K562 (cell line): Measurements from ENCODE around the gene XPR1. TPM values are rescaled to one million over a fixed set of nuclear protein-coding genes. Genes with fewer than 3 reads are reported as not detected.

ENCODE experiments used
- ATAC-seq: fragments of 200-7000 bp; cut with Tn5 transposase; 3 replicates; pipeline ENCODE4 v1.9.1; 2020; ENCODE audit warnings: moderate library complexity
- BruUV-seq: library from RNA; stranded (reverse); fragments of 400-500 nt; replicated peaks from 2 replicates; lab custom pipeline; 2021; lab: Mats Ljungman, UMichigan
- CTCF ChIA-PET: fragments of 300-600 bp; formaldehyde crosslinking; extraction: SDS; loops from one replicate; lab custom pipeline; 2021; ENCODE audit warnings: low intra/inter-chr PET ratio; lab: Yijun Ruan, JAX
- POLR2A ChIA-PET: fragments of 300-600, 350-650 bp; sonication (Branson Sonifier 250); formaldehyde crosslinking; extraction: SDS; loops from one replicate; lab custom pipeline; 2021; ENCODE audit warnings: antibody characterized with exemption, inconsistent platforms; lab: Yijun Ruan, JAX
- DNase-seq, 4 experiments: peaks; one replicate each; pipeline versions ENCODE4 v3.0.0 to v3.0.0-alpha.2; 2011 to 2018; ENCODE audit warnings: low spot score in 3 of 4, mixed read lengths in 3 of 4; ENCODE audit errors: extremely low read depth in 1 of 4
- FAIRE-seq: peaks from 2 replicates; lab custom pipeline; 2011; peaks lifted over from hg19 to GRCh38; lab: Jason Lieb, UNC
- H2AFZ ChIP-seq: 2 replicates; pipeline ENCODE4 v1.6.0; 2011; ENCODE audit warnings: low read depth, low read length, control low read depth, inconsistent platforms
- H3K27ac ChIP-seq: fragments of 200-600 bp; 3 replicates; pipeline ENCODE4 v1.8.0; 2011; ENCODE audit warnings: low read depth, mild to moderate bottlenecking, control low read depth, inconsistent platforms, low read length, moderate library complexity, mixed read lengths; ENCODE audit errors: extremely low read depth
- H3K27me3 ChIP-seq, 2 experiments: fragments of 300-600 bp in 1 of 2; 2 replicates in 1 of 2; 3 replicates in 1 of 2; pipeline versions ENCODE4 v1.6.0 to v1.8.0; 2011; ENCODE audit warnings: inconsistent platforms in 2 of 2, low read length in 2 of 2, mild to moderate bottlenecking in 1 of 2, mixed read lengths in 1 of 2, moderate library complexity in 1 of 2; ENCODE audit not compliant: control insufficient read depth in 2 of 2, insufficient read depth in 2 of 2
- H3K36me3 ChIP-seq: fragments of 300-600 bp; 3 replicates; pipeline ENCODE4 v1.8.0; 2011; ENCODE audit warnings: mild to moderate bottlenecking, low read length, inconsistent platforms; ENCODE audit not compliant: control insufficient read depth, insufficient read depth
- H3K4me1 ChIP-seq, 2 experiments: fragments of 200-600 bp in 1 of 2; replicated peaks in 1 of 2; 2 replicates in 1 of 2; 3 replicates in 1 of 2; pipeline versions ENCODE4 v1.5.1 to v1.8.0; 2011; ENCODE audit warnings: inconsistent platforms in 2 of 2, low read length in 2 of 2, mild to moderate bottlenecking in 1 of 2, mixed read lengths in 1 of 2, moderate library complexity in 1 of 2; ENCODE audit not compliant: control insufficient read depth in 2 of 2, insufficient read depth in 2 of 2
- H3K4me2 ChIP-seq: 2 replicates; pipeline ENCODE4 v1.6.1; 2011; ENCODE audit warnings: low read length, control low read depth, inconsistent platforms, mixed read lengths; ENCODE audit not compliant: insufficient read depth
- H3K4me3 ChIP-seq: fragments of 200-600 bp; sonication (generic), shearing (Covaris generic); 2 replicates; pipeline ENCODE4 v1.5.1; 2016; ENCODE audit warnings: control low read depth, inconsistent platforms
- H3K79me2 ChIP-seq: fragments of 200-600 bp; 3 replicates; pipeline ENCODE4 v1.8.0; 2011; ENCODE audit warnings: low read length, inconsistent platforms; ENCODE audit not compliant: control insufficient read depth, insufficient read depth
- H3K9ac ChIP-seq, 2 experiments: 2 replicates each; pipeline versions ENCODE4 v1.6.0 to v1.6.1; 2011; ENCODE audit warnings: low read depth in 2 of 2, low read length in 2 of 2, control low read depth in 1 of 2, inconsistent platforms in 1 of 2, mild to moderate bottlenecking in 1 of 2, mixed read lengths in 1 of 2; ENCODE audit not compliant: insufficient read depth in 1 of 2
- H3K9me1 ChIP-seq: one replicate; pipeline ENCODE4 v1.6.0; 2011; ENCODE audit warnings: inconsistent platforms, mild to moderate bottlenecking, low read length, moderate library complexity; ENCODE audit not compliant: control insufficient read depth, insufficient read depth
- H3K9me3 ChIP-seq: replicated peaks from 2 replicates; pipeline ENCODE4 v1.5.1; 2011; ENCODE audit warnings: low read depth, low read length, inconsistent platforms; ENCODE audit not compliant: control insufficient read depth, insufficient read depth
- H4K20me1 ChIP-seq: replicated peaks from 2 replicates; pipeline ENCODE4 v1.6.1; 2011; ENCODE audit warnings: low read length, inconsistent platforms, mixed read lengths; ENCODE audit not compliant: control insufficient read depth, insufficient read depth
- C11orf30 ChIP-seq: fragments of 450-650 bp; IDR thresholded peaks from 2 replicates; pipeline ENCODE4 v1.6.1; 2016; ENCODE audit warnings: low read depth, mild to moderate bottlenecking
- CEBPB ChIP-seq: fragments of 450-650 bp; IDR thresholded peaks from 2 replicates; pipeline ENCODE4 v1.6.1; 2016; ENCODE audit warnings: missing genetic modification characterization, missing compliant biosample characterization
- FOXM1 ChIP-seq, 2 experiments: fragments of 450-650 bp in 1 of 2; sonication (generic) in 1 of 2; formaldehyde crosslinking in 1 of 2; IDR thresholded peaks; 2 replicates each; pipeline versions ENCODE4 v1.6.1 to v1.9.0; 2017 to 2022; ENCODE audit warnings: low read depth in 2 of 2, mild to moderate bottlenecking in 2 of 2, missing genetic modification reagents in 1 of 2, moderate library complexity in 1 of 2
- GTF2E2 ChIP-seq: fragments of 200-800 bp; sonication (Bioruptor generic); IDR thresholded peaks from 2 replicates; pipeline ENCODE4 v1.6.1; 2016; ENCODE audit warnings: missing genetic modification characterization, missing compliant biosample characterization
- HDAC6 ChIP-seq: IDR thresholded peaks from 2 replicates; pipeline ENCODE4 v1.6.1; 2012; ENCODE audit warnings: low read depth, mild to moderate bottlenecking, control low read depth, inconsistent platforms, low read length, moderate library complexity
- HMGN3 ChIP-seq: IDR thresholded peaks from 2 replicates; pipeline ENCODE4 v1.6.1; 2011; ENCODE audit warnings: borderline replicate concordance, low read depth, mild to moderate bottlenecking, mixed read lengths, low read length; ENCODE audit not compliant: insufficient read length; ENCODE audit errors: extremely low read depth
- MTA3 ChIP-seq: fragments of 450-650 bp; formaldehyde crosslinking; IDR thresholded peaks from 2 replicates; pipeline ENCODE4 v1.6.1; 2017; ENCODE audit warnings: mild to moderate bottlenecking, borderline replicate concordance
- PATZ1 ChIP-seq: fragments of 250-450 bp; sonication (Bioruptor Pico); IDR thresholded peaks from 2 replicates; pipeline ENCODE4 v1.5.0; 2020; ENCODE audit warnings: mild to moderate bottlenecking, borderline replicate concordance
- SETDB1 ChIP-seq: IDR thresholded peaks from one replicate; pipeline ENCODE4 v1.6.1; 2012; ENCODE audit warnings: low read length, control low read depth, inconsistent platforms
- SREBF2 ChIP-seq: sonication (generic); formaldehyde crosslinking; IDR thresholded peaks from 2 replicates; pipeline ENCODE4 v1.4.0; 2020; ENCODE audit warnings: mild to moderate bottlenecking, missing genetic modification reagents
- U2AF1 ChIP-seq: fragments of 200-400 bp; formaldehyde crosslinking; optimal IDR thresholded peaks from 2 replicates; pipeline ENCODE3; 2017; ENCODE audit warnings: mild to moderate bottlenecking, low read depth, low read length, moderate library complexity
- ZNF354B ChIP-seq: fragments of 250-450 bp; sonication (Bioruptor Pico); IDR thresholded peaks from 2 replicates; pipeline ENCODE4 v1.4.0; 2020
- ZNF431 ChIP-seq: sonication (generic); formaldehyde crosslinking; IDR thresholded peaks from 2 replicates; pipeline ENCODE4 v1.8.0; 2022; ENCODE audit warnings: mild to moderate bottlenecking, missing genetic modification reagents
- WGBS: fragments of 100-300 bp; shearing (Covaris generic); methylation state at CpG from one replicate; pipeline ENCODE4 v1.1.6; 2016; ENCODE audit warnings: low coverage, mixed read lengths; ENCODE audit not compliant: insufficient coverage; ENCODE audit errors: missing lambda C conversion rate; 5-methylcytosine and 5-hydroxymethylcytosine counted together
- in situ Hi-C: fragments of 300-500 bp; cut with MboI; formaldehyde crosslinking; loops from 4 replicates; pipeline ENCODE4 v1.15.0; 2018; ENCODE audit warnings: inconsistent platforms, mixed read lengths
- intact Hi-C: fragments of 100-400 bp; cut with micrococcal nuclease; formaldehyde crosslinking; loops from 2 replicates; pipeline ENCODE4 v1.14.2; 2022
- polyA plus RNA-seq, 8 experiments: library from polyadenylated mRNA; depleted of rRNA in 4 of 8; stranded (reverse) in 5 of 8; unstranded in 3 of 8; fragments of >200 nt; fragmentation: Nextera tagmentation in 2 of 8; fragmentation: Illumina TruSeq in 1 of 8; extraction: Ambion mirVana in 2 of 8; extraction: Trizol in 1 of 8; gene quantifications; 2 replicates each; pipeline versions ENCODE4 v1.2.1 to v1.2.3, GENCODE V29; 2011 to 2014; ENCODE audit warnings: inconsistent platforms in 1 of 8, missing spikeins in 1 of 8
- total RNA-seq, 7 experiments: library from RNA; depleted of rRNA in 6 of 7; stranded (reverse); fragments of >200 nt in 6 of 7; fragmentation: Illumina TruSeq in 2 of 7; extraction: Trizol in 2 of 7; gene quantifications; 2 replicates each; pipeline versions ENCODE4 v1.2.1 to v1.2.3, GENCODE V29; 2011 to 2021; ENCODE audit warnings: low replicate concordance in 1 of 7

The XPR1 gene
- total and polyA plus RNA-seq, 9 of the 15 experiments (the other 6 are each of a cell fraction or from before 2014, with no cell fraction given): 3.0 to 66.2 (median 38.6) TPM

- Histone ChIP-seq H3K9me3 (no peaks in the 10 kb centered on the region), H3K36me3 (peaks cover 10% of the 10 kb centered on the region; the same call in 1 of the 3 replicates), H4K20me1 (0 out of 2 replicates have a peak, but pooled peaks cover 8% of the 10 kb centered on the region), H3K27ac (peak overlapping the region; percentile 46; the same call in 1 of the 3 replicates), H3K9ac (peak overlapping the region in 1 of 2 experiments; percentile 13; a peak in 1 of 4 replicates), H3K27me3 (no peaks in the 10 kb centered on the region)
- BruUV-seq: no TSS peak
- 45% methylated on average over 2 of the region's 2 CpGs for WGBS
- TF ChIP-seq GTF2E2 (tag) (peak; percentile 34; the same call in 1 of the 2 replicates), SREBF2 (CRISPR knock-in tag) (no peak)
- TF ChIP-seq, all 486 proteins: peak for 1
- FAIRE-seq: no peak
- peaks cover 0 to 15% of the 10 kb centered on the region in 2 experiments; a peak in 3 of 5 replicates for H3K4me1 ChIP-seq
- CTCF ChIA-PET: interaction anchor here (0.5 to 0.6 kb wide), 2 partner anchors 11 to 105 kb away, joined by 3 read pairs; no protein-coding TSS in a partner anchor
- H3K4me2 ChIP-seq: peak overlapping the region; percentile 63
- no peak for DNase-seq
- POLR2A ChIA-PET: interaction anchor here (0.5 to 1.3 kb wide), 3 partner anchors 9 to 254 kb away, joined by 3 to 7 read pairs (median 5); no protein-coding TSS in a partner anchor
- in situ Hi-C loops: loop anchor here (5.0 kb wide), 1 partner anchor 217 kb away; no protein-coding TSS in a partner anchor
- intact Hi-C loops: no loop called here
- H2AFZ ChIP-seq: peak overlapping the region; percentile 15; the same call in 1 of the 2 replicates
- no peaks in the 10 kb centered on the region for H3K9me1 ChIP-seq
- no peak overlapping the region for H3K4me3 ChIP-seq
- peak; percentile 38 for ATAC-seq
- H3K79me2 ChIP-seq: no peaks in the 10 kb centered on the region
Observed at GRCh38 chr1:180854001-180854400, 222.2 kb downstream of the XPR1 start.

GRCh38 chr1:180854456-180854855, 222.6 kb downstream of the XPR1 start:
- in situ Hi-C loops: loop anchor here (5.0 kb wide), 1 partner anchor 217 kb away; no protein-coding TSS in a partner anchor
- H3K36me3 ChIP-seq: peaks cover 10% of the 10 kb centered on the region; the same call in 1 of the 3 replicates
- 0 out of 2 replicates have a peak, but pooled peaks cover 8% of the 10 kb centered on the region for H4K20me1 ChIP-seq
- H3K9ac ChIP-seq: peak overlapping the region; percentile 13 to 38; a peak in 2 of 4 replicates
- peak; percentile 25 to 83 (median 47) for DNase-seq
- no peaks in the 10 kb centered on the region for H3K79me2 ChIP-seq
- WGBS: 0% methylated on average over 5 of the region's 5 CpGs
- H3K4me1 ChIP-seq: peaks cover 0 to 15% of the 10 kb centered on the region in 2 experiments; a peak in 3 of 5 replicates
- intact Hi-C loops: no loop called here
- ChIA-PET CTCF (interaction anchor here (0.5 to 0.6 kb wide), 2 partner anchors 11 to 105 kb away, joined by 3 read pairs; no protein-coding TSS in a partner anchor), POLR2A (interaction anchor here (0.5 to 1.3 kb wide), 3 partner anchors 8 to 253 kb away, joined by 3 to 7 read pairs (median 5); no protein-coding TSS in a partner anchor)
- H3K4me2 ChIP-seq: peak overlapping the region; percentile 63
- no peaks in the 10 kb centered on the region for H3K9me3 ChIP-seq
- no peaks in the 10 kb centered on the region for H3K9me1 ChIP-seq
- peak overlapping the region; percentile 15; the same call in 1 of the 2 replicates for H2AFZ ChIP-seq
- no peak overlapping the region for H3K4me3 ChIP-seq
- BruUV-seq: no TSS peak
- H3K27ac ChIP-seq: peak overlapping the region; percentile 46; the same call in 1 of the 3 replicates
- peak; percentile 70 for FAIRE-seq
- peak; percentile 95 for ATAC-seq
- no peaks in the 10 kb centered on the region for H3K27me3 ChIP-seq
- TF ChIP-seq SETDB1: no peak
- TF ChIP-seq PATZ1: no peak
- no peak for TF ChIP-seq U2AF1
- TF ChIP-seq HMGN3: no peak
- no peak for TF ChIP-seq CEBPB
- no peak for TF ChIP-seq HDAC6
- TF ChIP-seq ZNF431 (CRISPR knock-in tag): no peak
- no peak for TF ChIP-seq C11orf30
- TF ChIP-seq FOXM1 (IDR thresholded peaks at IDR 0.05; ENCODE audit: low read depth): no peak
- no peak for TF ChIP-seq FOXM1 (CRISPR knock-in tag; IDR thresholded peaks at IDR 0.05; ENCODE audit: low read depth)
- no peak for TF ChIP-seq MTA3
- TF ChIP-seq ZNF354B (CRISPR knock-in tag): no peak
